ENCODE results near the gene TMIGD3. TPM values are rescaled to one million over a fixed set of nuclear protein-coding genes. Genes with fewer than 3 reads are reported as not detected.

Gene TMIGD3
- polyA plus RNA-seq, 1 donor (not counting 4 experiments of a cell fraction or from before 2014, with no cell fraction given): not detected

DNA sequence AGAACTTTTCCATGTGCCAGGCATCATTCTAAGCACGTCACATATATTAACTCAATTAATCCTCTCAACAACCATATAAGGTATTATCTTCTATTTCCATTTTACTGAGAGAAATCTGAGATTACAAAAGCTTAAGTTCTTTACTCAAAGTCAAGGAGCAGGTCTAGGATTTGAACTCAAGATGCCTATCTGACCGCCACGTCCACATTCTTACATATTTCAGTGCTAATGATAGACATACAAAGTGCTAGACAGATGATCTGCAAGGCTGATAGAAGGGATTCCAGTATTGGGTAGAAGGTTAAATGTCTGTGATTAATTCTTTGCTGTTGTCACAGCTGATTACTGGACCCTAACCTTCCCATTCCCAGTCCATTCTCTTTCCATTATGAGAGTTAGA is 49.7 kb downstream of the TMIGD3 start:
- Histone ChIP-seq H4K20me1 (ENCODE audit: control insufficient read depth, extremely low read depth, insufficient read depth, low read length) (no peaks in the 10 kb centered on the region), H3K36me3 (ENCODE audit: control insufficient read depth in 2 of 2, extremely low read depth in 1 of 2, insufficient read depth in 2 of 2, low read length in 2 of 2) (peaks cover 4 to 19% of the 10 kb centered on the region in 2 experiments), H3K4me3 (ENCODE audit: control insufficient read depth in 2 of 3, extremely low read depth in 1 of 3, insufficient read depth in 2 of 3, low read depth in 1 of 3, low read length in 3 of 3) (no peak overlapping the region), H3K9ac (ENCODE audit: control insufficient read depth, extremely low read depth, insufficient read depth, low read length) (no peak overlapping the region), H2AFZ (ENCODE audit: control insufficient read depth, low read length) (no peak overlapping the region), H3K27ac (ENCODE audit: control insufficient read depth, insufficient read depth, low read length) (no peak overlapping the region), H3K79me2 (ENCODE audit: control insufficient read depth, insufficient read depth, low read length) (peaks cover 58% of the 10 kb centered on the region), H3K4me2 (ENCODE audit: control insufficient read depth, extremely low read depth, insufficient read depth, low read depth, low read length) (no peak overlapping the region), H3K27me3 (ENCODE audit: control insufficient read depth, extremely low read depth, insufficient read depth, low read length) (no peaks in the 10 kb centered on the region), H3K4me1 (ENCODE audit: control insufficient read depth, extremely low read depth, insufficient read depth, low read length) (peaks cover 12% of the 10 kb centered on the region), H3K9me3 (ENCODE audit: control insufficient read depth, low read depth, low read length) (no peaks in the 10 kb centered on the region), H3K9me1 (ENCODE audit: control insufficient read depth, extremely low read depth, insufficient read depth, low read length) (no peaks in the 10 kb centered on the region)
- FAIRE-seq (no peak), DNase-seq (ENCODE audit: low read depth, low spot score) (no peak)
- TF ChIP-seq EZH2 (IDR thresholded peaks at IDR 0.05; ENCODE audit: low read length): no peak
- dilution Hi-C loops (cut with MboI; ENCODE audit: extremely low pct_ligation_motif_present, low sequenced_read_pairs): no loop called here

DNA sequence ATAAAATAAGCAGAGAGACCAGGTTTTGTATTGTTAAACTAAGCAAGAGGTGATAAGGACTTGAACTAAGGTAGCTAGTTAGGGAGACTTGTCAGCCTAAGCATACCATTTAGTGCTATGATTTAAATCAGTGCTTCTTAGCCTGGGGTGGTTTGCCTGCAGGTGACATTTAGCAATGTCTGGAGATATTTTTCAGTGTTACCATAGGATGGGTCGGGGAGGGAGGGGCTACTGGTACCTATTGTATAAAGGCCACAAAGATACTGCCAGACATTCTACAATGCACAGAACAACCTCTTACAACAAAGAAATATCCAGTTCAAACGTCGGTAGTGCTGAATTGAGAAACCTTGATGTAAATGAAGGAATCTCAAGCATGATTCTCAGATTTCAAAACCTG is 50.9 kb downstream of the TMIGD3 start:
- Histone ChIP-seq H3K27ac (ENCODE audit: control insufficient read depth, insufficient read depth, low read length) (no peak overlapping the region), H2AFZ (ENCODE audit: control insufficient read depth, low read length) (no peak overlapping the region), H3K9ac (ENCODE audit: control insufficient read depth, extremely low read depth, insufficient read depth, low read length) (no peak overlapping the region), H3K27me3 (ENCODE audit: control insufficient read depth, extremely low read depth, insufficient read depth, low read length) (no peaks in the 10 kb centered on the region), H3K4me1 (ENCODE audit: control insufficient read depth, extremely low read depth, insufficient read depth, low read length) (peaks cover 17% of the 10 kb centered on the region), H4K20me1 (ENCODE audit: control insufficient read depth, extremely low read depth, insufficient read depth, low read length) (no peaks in the 10 kb centered on the region), H3K9me1 (ENCODE audit: control insufficient read depth, extremely low read depth, insufficient read depth, low read length) (no peaks in the 10 kb centered on the region), H3K9me3 (ENCODE audit: control insufficient read depth, low read depth, low read length) (no peaks in the 10 kb centered on the region), H3K4me3 (ENCODE audit: control insufficient read depth in 2 of 3, extremely low read depth in 1 of 3, insufficient read depth in 2 of 3, low read depth in 1 of 3, low read length in 3 of 3) (no peak overlapping the region), H3K79me2 (ENCODE audit: control insufficient read depth, insufficient read depth, low read length) (peaks cover 69% of the 10 kb centered on the region), H3K4me2 (ENCODE audit: control insufficient read depth, extremely low read depth, insufficient read depth, low read depth, low read length) (no peak overlapping the region), H3K36me3 (ENCODE audit: control insufficient read depth in 2 of 2, extremely low read depth in 1 of 2, insufficient read depth in 2 of 2, low read length in 2 of 2) (peaks cover 2 to 11% of the 10 kb centered on the region in 2 experiments)
- no peak for TF ChIP-seq EZH2 (IDR thresholded peaks at IDR 0.05; ENCODE audit: low read length)
- TF ChIP-seq, protein P1, sequence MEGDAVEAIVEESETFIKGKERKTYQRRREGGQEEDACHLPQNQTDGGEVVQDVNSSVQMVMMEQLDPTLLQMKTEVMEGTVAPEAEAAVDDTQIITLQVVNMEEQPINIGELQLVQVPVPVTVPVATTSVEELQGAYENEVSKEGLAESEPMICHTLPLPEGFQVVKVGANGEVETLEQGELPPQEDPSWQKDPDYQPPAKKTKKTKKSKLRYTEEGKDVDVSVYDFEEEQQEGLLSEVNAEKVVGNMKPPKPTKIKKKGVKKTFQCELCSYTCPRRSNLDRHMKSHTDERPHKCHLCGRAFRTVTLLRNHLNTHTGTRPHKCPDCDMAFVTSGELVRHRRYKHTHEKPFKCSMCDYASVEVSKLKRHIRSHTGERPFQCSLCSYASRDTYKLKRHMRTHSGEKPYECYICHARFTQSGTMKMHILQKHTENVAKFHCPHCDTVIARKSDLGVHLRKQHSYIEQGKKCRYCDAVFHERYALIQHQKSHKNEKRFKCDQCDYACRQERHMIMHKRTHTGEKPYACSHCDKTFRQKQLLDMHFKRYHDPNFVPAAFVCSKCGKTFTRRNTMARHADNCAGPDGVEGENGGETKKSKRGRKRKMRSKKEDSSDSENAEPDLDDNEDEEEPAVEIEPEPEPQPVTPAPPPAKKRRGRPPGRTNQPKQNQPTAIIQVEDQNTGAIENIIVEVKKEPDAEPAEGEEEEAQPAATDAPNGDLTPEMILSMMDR (optimal IDR thresholded peaks at IDR 0.05 in 1 of 3, IDR thresholded peaks at IDR 0.05 in 1 of 3, conservative IDR thresholded peaks at IDR 0.05 in 1 of 3; ENCODE audit: extremely low read depth in 1 of 3, insufficient read depth in 2 of 3, low read length in 3 of 3): no peak
- FAIRE-seq: no peak
- DNase-seq (ENCODE audit: low read depth, low spot score): no peak
- dilution Hi-C loops (cut with MboI; ENCODE audit: extremely low pct_ligation_motif_present, low sequenced_read_pairs): no loop called here

DNA sequence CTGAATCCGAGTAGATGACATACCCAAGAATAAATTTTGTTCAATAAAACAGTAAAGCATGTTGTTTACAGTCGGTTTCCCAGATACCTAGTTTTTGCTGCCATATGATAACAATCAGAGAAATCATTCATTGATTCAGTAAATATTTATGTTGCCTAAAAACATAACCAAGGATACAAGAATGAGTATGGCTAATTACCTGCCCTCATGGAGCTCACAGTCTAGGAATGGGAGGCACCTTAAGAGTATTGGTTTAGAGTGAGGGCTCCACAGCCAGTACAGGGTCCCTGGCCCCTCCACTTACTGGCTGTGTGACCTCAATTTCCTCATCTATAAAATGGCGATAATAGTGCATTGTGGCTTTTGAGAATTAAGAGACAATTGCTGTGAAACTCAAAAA is 53.2 kb downstream of the TMIGD3 start:
- DNase-seq (ENCODE audit: low read depth, low spot score) (no peak), FAIRE-seq (no peak)
- Histone ChIP-seq H4K20me1 (ENCODE audit: control insufficient read depth, extremely low read depth, insufficient read depth, low read length) (peaks cover 6% of the 10 kb centered on the region), H3K36me3 (ENCODE audit: control insufficient read depth in 2 of 2, extremely low read depth in 1 of 2, insufficient read depth in 2 of 2, low read length in 2 of 2) (peaks cover 7 to 18% of the 10 kb centered on the region in 2 experiments), H3K27ac (ENCODE audit: control insufficient read depth, insufficient read depth, low read length) (peak overlapping the region; percentile 93), H3K9ac (ENCODE audit: control insufficient read depth, extremely low read depth, insufficient read depth, low read length) (peak overlapping the region; percentile 98), H3K4me3 (ENCODE audit: control insufficient read depth in 2 of 3, extremely low read depth in 1 of 3, insufficient read depth in 2 of 3, low read depth in 1 of 3, low read length in 3 of 3) (peak overlapping the region; percentile 90 to 98 (median 93)), H3K9me1 (ENCODE audit: control insufficient read depth, extremely low read depth, insufficient read depth, low read length) (no peaks in the 10 kb centered on the region), H3K79me2 (ENCODE audit: control insufficient read depth, insufficient read depth, low read length) (peaks cover 89% of the 10 kb centered on the region), H3K9me3 (ENCODE audit: control insufficient read depth, low read depth, low read length) (no peaks in the 10 kb centered on the region), H3K27me3 (ENCODE audit: control insufficient read depth, extremely low read depth, insufficient read depth, low read length) (no peaks in the 10 kb centered on the region), H3K4me2 (ENCODE audit: control insufficient read depth, extremely low read depth, insufficient read depth, low read depth, low read length) (peak overlapping the region; percentile 88), H2AFZ (ENCODE audit: control insufficient read depth, low read length) (no peak overlapping the region), H3K4me1 (ENCODE audit: control insufficient read depth, extremely low read depth, insufficient read depth, low read length) (peaks cover 29% of the 10 kb centered on the region)
- no peak for TF ChIP-seq EZH2 (IDR thresholded peaks at IDR 0.05; ENCODE audit: low read length)
- TF ChIP-seq, protein P1 (optimal IDR thresholded peaks at IDR 0.05 in 1 of 3, IDR thresholded peaks at IDR 0.05 in 1 of 3, conservative IDR thresholded peaks at IDR 0.05 in 1 of 3; ENCODE audit: extremely low read depth in 1 of 3, insufficient read depth in 2 of 3, low read length in 3 of 3): no peak
- dilution Hi-C loops (cut with MboI; ENCODE audit: extremely low pct_ligation_motif_present, low sequenced_read_pairs): no loop called here
